HG03103 (cell line): ENCODE results near the gene MAPK8.

ENCODE experiments used
- ATAC-seq: cut with Tn5 transposase; IDR thresholded peaks from one replicate; pipeline ENCODE4 v1.9.1; 2021; ENCODE audit warnings: low read depth; ENCODE audit not compliant: unreplicated experiment

MAPK8 gene

GRCh38 chr10:48469516-48470020 lies 163.1 kb downstream of the MAPK8 start:
- ATAC-seq, result no peak

DNA sequence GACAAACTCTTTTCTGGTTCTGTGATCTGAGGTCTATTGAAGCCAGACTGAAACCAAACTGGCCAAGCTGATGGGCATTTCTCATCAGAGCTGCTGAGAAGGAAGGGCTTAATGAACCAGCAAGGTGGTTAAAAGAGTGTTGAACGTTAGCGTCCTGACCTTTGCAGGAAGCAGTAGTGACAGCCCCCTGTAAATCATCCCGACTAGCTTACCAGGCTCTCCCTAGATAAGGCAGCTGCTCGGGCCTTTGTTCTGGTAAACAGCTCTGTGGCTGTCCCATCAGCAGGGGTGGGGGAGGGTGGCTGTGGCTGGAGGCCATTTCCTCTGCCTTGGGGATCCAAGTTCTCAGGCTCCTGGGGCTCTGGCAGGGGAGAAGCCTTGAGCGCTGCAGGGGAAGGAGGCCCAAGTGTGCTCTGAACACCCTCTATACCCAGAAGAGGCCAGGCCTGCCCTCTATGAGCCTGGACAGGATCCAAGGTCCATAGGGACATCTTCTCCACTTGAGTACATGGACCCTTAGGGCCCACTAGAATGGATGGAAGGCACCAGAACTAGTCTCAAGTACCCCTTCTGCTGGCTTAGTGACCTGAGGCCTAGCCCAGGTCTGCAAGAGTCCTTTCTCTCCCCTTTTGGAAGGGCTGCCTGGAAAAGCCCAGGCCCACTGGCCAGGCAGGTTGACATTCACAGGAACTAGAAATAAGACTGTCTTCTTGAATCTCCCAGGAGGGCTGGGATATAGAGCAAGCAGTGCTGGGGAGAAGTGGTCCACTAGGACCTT lies 163.8 kb downstream of the MAPK8 start:
- no peak for ATAC-seq

- ATAC-seq, result no peak
Measured at GRCh38 chr10:48470893-48471805, 164.7 kb downstream of the MAPK8 start.

GRCh38 chr10:48472501-48473069 lies 166.1 kb downstream of the MAPK8 start:
- ATAC-seq, result no peak

DNA sequence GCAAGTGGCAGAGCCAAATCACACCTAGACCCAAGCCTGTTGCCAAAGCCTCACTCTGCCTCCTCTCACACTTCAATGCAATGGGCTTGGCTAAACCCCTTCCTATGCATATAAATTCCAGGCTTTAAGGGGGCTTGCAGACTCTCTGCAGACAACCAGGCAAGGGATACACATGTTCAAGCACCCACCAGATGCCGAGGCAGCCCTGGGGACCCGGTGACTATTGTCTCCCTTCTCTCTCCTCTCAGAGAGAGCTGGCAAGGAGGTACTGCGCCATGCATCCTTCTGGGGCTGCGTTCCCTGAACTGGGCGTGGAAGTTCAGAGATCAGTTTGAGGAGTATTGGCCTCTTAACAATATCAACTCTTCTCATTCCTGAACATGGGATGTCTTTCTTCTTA lies 167.2 kb downstream of the MAPK8 start:
- no peak for ATAC-seq

DNA sequence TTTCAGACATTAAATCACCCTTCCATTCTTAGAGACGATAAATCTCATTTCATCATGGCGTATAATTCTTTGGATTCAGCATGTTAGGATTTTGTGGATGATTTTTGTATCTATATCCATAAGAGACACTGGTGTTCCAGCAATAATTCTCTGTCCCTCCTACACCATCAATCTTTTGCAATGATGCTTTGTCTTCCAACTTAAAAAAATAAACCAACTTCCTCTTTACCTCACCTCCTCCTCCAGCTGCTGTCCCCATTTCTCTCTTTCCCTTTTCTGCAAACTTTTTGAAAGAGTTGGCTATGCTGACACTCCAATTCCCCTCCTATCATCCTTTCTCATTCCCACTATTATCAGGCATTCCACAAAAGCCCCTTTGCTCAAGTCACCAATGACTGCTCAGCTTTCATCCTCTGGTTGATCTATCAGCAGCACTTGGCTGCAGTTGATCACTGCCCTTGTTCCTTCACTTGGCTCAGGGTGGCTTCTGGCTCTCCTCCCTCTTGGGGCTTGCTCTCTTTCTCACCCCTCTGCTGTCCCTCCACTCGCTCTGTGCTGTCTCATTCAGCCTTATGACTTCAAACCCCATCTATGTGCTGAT lies 168.4 kb downstream of the MAPK8 start:
- ATAC-seq, result no peak

- ATAC-seq, result no peak
Measured at GRCh38 chr10:48475943-48476278, 169.4 kb downstream of the MAPK8 start.

- no peak for ATAC-seq
Measured at GRCh38 chr10:48476279-48476982, 170.0 kb downstream of the MAPK8 start.

DNA sequence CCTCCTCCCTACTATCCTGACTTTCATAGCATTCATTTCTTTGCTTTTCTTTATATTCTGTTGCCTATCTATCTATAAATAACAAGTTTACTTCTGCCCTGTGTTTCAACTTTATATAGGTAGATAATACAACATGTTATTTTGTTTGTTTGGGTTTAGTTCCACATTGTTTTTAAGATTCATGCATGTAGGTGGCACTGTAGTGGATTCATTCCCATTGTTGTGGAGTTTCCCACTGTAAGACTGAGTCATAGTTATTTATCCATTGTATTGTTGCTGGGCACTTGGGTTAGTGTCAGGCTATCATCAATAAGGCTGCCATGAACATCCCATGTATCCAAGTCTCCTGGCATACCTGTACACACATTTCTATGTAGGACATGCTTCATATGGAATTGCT lies 170.7 kb downstream of the MAPK8 start:
- ATAC-seq, result no peak

- no peak for ATAC-seq
Measured at GRCh38 chr10:48477616-48478015, 171.1 kb downstream of the MAPK8 start.

- no peak for ATAC-seq
Measured at GRCh38 chr10:48478469-48478868, 172.0 kb downstream of the MAPK8 start.

DNA sequence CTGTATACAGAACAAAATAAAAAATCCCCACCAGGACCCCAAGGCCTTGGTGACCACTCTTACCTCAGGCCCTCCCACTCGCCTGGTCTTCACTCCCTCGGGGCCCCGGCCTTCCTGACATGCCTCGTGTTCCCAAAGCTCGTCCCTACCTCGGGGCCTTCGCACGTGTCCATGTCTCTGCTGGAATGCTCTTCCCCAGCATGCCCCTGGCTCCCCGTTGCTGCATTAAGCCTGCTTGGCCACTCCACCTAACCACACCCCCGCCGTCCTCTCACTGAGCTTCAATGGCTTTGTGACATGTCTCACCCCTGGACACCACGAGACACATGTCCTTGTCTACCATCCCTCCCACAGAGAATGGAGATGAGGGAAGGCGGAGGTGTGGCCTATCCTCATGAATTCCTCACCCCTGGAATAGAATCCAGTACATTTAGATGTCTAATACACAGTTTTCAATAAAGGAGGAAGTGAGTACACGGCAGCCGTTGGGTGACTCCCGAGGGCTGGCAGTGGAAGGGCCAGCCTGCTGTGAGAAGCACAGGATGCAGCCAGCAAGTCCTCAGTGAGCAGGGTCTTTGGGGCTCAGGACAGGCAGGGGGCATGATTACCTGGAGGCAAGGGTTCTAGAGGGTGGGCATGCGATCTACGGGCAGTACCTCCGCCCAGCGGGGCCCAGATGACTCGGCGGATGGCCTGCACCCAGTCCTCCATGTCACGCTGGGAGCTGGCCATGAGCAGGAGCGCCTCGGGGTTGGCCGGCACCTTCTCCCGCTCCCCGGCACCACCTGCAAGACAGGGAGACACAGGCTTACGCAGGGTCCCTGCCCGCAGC lies 172.7 kb downstream of the MAPK8 start:
- no peak for ATAC-seq

DNA sequence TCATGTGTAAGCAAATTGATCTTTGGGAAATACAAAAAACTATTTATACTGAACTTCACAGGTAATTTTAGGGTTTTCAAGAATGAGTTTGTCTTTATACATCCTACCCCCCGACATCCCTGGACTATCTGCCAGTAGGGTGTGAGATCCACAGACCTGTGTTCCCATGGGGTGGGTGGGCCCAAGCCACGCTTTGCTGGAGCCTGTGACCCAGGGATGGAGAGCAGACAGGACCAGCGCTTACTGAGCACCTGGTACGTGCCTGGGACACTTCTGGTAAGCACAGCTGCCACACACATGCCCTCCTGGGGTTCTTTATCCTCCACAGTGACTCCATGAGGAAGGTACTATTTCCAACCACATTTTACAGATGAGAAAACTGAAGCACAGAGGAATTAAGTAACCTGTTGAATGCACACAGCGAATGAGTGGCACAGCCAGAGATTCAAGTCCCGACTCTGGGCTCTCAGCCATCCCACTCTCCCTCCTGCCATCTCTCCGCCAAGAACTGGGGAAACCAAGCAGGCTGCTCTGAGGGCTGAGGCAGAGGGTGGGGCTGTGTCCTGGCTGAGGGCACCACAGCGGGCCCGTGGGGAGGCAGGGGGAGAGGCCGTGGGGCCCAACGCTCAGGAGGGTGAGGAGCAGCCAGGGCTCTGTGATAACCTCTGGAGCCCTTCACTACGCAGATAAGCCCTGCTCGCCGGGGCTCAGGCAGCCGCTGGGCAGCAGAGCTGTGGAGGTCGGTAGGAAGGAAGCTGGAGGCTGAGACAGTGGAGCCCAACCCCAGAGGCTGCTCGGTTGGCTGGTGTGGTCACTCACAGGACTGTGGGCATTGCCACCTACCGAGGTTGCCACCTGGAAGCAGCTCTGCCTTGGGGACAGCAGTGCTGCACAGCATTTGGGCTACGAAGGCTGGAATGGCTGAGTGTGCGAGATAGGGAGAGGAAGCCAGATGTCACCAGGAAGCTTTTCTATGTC lies 174.2 kb downstream of the MAPK8 start:
- ATAC-seq, result no peak

DNA sequence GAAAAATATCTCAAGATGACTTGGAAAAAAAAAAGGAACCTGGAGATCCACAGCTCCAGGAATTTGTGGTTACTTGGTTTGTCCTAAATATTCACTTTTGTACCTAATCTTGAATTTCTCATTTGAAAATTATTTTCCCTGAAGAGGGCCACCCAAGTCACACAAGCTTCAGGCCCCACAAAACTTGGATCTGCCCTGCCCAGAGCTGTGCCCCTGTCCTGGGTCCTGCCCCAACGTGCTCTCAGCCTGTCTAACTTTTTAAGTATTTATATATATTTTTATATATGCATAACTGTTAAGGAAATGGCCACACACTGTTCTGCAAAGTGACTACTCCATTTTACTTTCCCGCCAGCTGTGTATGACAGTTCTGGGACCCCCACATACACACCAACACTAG lies 174.9 kb downstream of the MAPK8 start:
- ATAC-seq, result no peak

DNA sequence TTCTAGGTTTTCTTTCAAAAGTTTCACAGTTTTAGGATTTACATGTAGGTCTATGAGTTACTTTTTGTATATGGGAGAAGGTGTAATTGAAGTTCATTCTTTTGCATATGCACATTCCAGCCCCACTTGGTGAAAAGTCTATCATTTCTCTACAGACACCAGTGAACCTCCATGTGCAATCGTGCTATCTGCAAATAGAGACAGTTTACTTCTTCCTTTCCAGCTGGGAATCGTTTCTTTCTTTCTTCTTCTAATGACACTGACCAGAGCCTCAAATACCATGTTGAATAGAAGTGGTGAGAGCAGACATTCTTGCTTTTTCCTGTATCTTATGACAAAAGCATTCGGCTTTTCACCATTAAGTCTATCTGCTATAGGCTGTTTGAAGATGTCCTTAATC lies 175.7 kb downstream of the MAPK8 start:
- ATAC-seq, result no peak

GRCh38 chr10:48484911-48485310 lies 178.4 kb downstream of the MAPK8 start:
- ATAC-seq, result no peak

DNA sequence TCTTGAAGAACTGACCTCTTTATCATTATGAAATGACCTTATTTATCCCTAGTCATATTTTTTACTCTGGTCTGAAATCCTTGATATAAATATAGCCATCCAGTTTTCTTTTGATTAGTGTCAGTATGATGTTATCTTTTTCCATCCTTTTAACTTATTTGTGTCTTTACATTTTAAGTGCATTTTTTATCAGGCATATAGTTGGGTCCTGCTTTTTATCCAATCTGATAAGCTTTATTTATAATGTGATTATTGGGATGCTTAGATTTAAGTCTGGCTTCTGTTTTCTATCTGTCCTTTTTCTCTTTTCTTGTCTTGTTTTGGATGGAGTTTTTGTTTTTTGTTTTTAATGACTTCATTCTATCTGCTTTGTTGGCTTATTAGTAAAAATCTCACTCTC lies 179.2 kb downstream of the MAPK8 start:
- no peak for ATAC-seq

DNA sequence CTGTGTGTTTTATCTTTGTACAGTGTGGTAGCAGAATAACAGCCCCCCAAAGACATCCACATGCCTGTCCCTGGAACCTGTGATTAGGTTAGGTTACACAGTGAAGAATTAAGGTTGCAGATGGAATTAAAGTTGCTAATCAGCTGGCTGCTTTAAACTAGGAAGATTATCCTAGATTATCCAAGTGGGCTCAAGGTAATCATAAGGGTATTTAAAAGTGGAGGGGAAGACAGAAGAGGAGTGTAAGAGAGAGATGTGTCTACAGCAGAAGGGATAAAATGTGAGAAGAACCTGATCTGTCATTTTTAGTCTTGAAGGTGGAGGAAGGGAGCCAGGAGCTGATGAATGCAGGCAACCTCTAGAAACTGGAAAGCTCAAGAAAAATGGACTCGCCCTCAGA lies 180.8 kb downstream of the MAPK8 start:
- no peak for ATAC-seq
